ENCODE measurements around the gene FGF10. TPM values are rescaled to one million over a fixed set of nuclear protein-coding genes. Genes with fewer than 3 reads are reported as not detected.

FGF10 gene
- polyA plus RNA-seq, 3 donors, result not detected

- H2AFZ ChIP-seq (ENCODE audit: insufficient read depth, low read depth, low read length, poor library complexity, severe bottlenecking), result no peak overlapping the region
- intact Hi-C loops (cut with micrococcal nuclease), result no loop called here
- H3K9ac ChIP-seq (ENCODE audit: insufficient read depth, low read length, poor library complexity, severe bottlenecking), result no peak overlapping the region
- Mint-ChIP-seq H3K9me3 (peaks cover 4 to 12% (median 8%) of the 10 kb centered on the region in 7 donors), H3K4me3 (no peak overlapping the region), H3K27ac (no peak overlapping the region), H3K4me1 (peaks cover 6% of the 10 kb centered on the region), H3K36me3 (no peaks in the 10 kb centered on the region), H3K27me3 (ENCODE audit: low read depth in 3 of 3) (peaks cover 13 to 15% (median 14%) of the 10 kb centered on the region in 3 donors)
- no peak overlapping the region for H3K4me3 ChIP-seq (replicated peaks in 1 of 3; ENCODE audit: low read depth in 2 of 3, low read length in 3 of 3)
- H3K4me2 ChIP-seq (replicated peaks; ENCODE audit: extremely low read depth, low read length, poor library complexity, severe bottlenecking), result no peak overlapping the region
- no peak for DNase-seq
- H3K27ac ChIP-seq (ENCODE audit: low read depth in 1 of 2, low read length in 2 of 2), result no peak overlapping the region
- H3K9me3 ChIP-seq (replicated peaks in 1 of 2; ENCODE audit: control insufficient read depth in 1 of 2, insufficient read depth in 1 of 2, low read length in 2 of 2), result peaks cover 0 to 10% of the 10 kb centered on the region in 2 donors
- peaks cover 0 to 5% of the 10 kb centered on the region in 2 donors for H3K4me1 ChIP-seq (ENCODE audit: control insufficient read depth in 1 of 2, insufficient read depth in 2 of 2, low read length in 2 of 2)
- H3K27me3 ChIP-seq (ENCODE audit: control insufficient read depth in 2 of 2, insufficient read depth in 2 of 2, low read length in 2 of 2), result peaks cover 12 to 14% of the 10 kb centered on the region in 2 donors
- no peaks in the 10 kb centered on the region for H3K79me2 ChIP-seq (ENCODE audit: insufficient read depth, low read length)
- no peaks in the 10 kb centered on the region for H3K36me3 ChIP-seq (replicated peaks in 1 of 2; ENCODE audit: control insufficient read depth in 1 of 2, insufficient read depth in 2 of 2, low read length in 2 of 2)
- H4K20me1 ChIP-seq (ENCODE audit: insufficient read depth, low read length), result no peaks in the 10 kb centered on the region
- no peak for TF ChIP-seq CTCF (IDR thresholded peaks at IDR 0.05)
Observed at GRCh38 chr5:44382894-44383293, 6.3 kb downstream of the FGF10 start.

GRCh38 chr5:44377057-44377456, 12.2 kb downstream of the FGF10 start:
- no peak overlapping the region for H3K27ac ChIP-seq (ENCODE audit: low read depth in 1 of 2, low read length in 2 of 2)
- Mint-ChIP-seq H3K27me3 (ENCODE audit: low read depth in 3 of 3) (peaks cover 0 to 4% (median 3%) of the 10 kb centered on the region in 3 donors), H3K9me3 (peaks cover 0 to 5% (median 0%) of the 10 kb centered on the region in 7 donors), H3K36me3 (no peaks in the 10 kb centered on the region), H3K4me1 (no peaks in the 10 kb centered on the region), H3K27ac (no peak overlapping the region), H3K4me3 (peak overlapping the region in 1 of 2 donors; percentile 8)
- no peaks in the 10 kb centered on the region for H3K79me2 ChIP-seq (ENCODE audit: insufficient read depth, low read length)
- WGBS (ENCODE audit: insufficient coverage), result 27% methylated on average over 1 of the region's 2 CpGs
- H3K4me3 ChIP-seq (replicated peaks in 1 of 3; ENCODE audit: low read depth in 2 of 3, low read length in 3 of 3), result no peak overlapping the region
- no peak for TF ChIP-seq CTCF (IDR thresholded peaks at IDR 0.05)
- intact Hi-C loops (cut with micrococcal nuclease), result no loop called here
- no peaks in the 10 kb centered on the region for H3K27me3 ChIP-seq (ENCODE audit: control insufficient read depth in 2 of 2, insufficient read depth in 2 of 2, low read length in 2 of 2)
- H3K9ac ChIP-seq (ENCODE audit: insufficient read depth, low read length, poor library complexity, severe bottlenecking), result no peak overlapping the region
- H3K9me3 ChIP-seq (replicated peaks in 1 of 2; ENCODE audit: control insufficient read depth in 1 of 2, insufficient read depth in 1 of 2, low read length in 2 of 2), result no peaks in the 10 kb centered on the region
- H3K4me1 ChIP-seq (ENCODE audit: control insufficient read depth in 1 of 2, insufficient read depth in 2 of 2, low read length in 2 of 2), result no peaks in the 10 kb centered on the region
- H4K20me1 ChIP-seq (ENCODE audit: insufficient read depth, low read length), result no peaks in the 10 kb centered on the region
- no peaks in the 10 kb centered on the region for H3K36me3 ChIP-seq (replicated peaks in 1 of 2; ENCODE audit: control insufficient read depth in 1 of 2, insufficient read depth in 2 of 2, low read length in 2 of 2)
- no peak for DNase-seq
- no peak overlapping the region for H2AFZ ChIP-seq (ENCODE audit: insufficient read depth, low read depth, low read length, poor library complexity, severe bottlenecking)
- H3K4me2 ChIP-seq (replicated peaks; ENCODE audit: extremely low read depth, low read length, poor library complexity, severe bottlenecking), result no peak overlapping the region
